ENCODE results near the gene GAB2. TPM values are rescaled to one million over a fixed set of nuclear protein-coding genes. Genes with fewer than 3 reads are reported as not detected.

GAB2 gene
- total and polyA plus RNA-seq, 10 of the 15 experiments (the other 5 are each of a cell fraction or from before 2014, with no cell fraction given): 0.69 to 12.6 (median 3.8) TPM

- no peak for TF ChIP-seq PBX3 (IDR thresholded peaks at IDR 0.05; ENCODE audit: insufficient replicate concordance, low read depth, low read length)
- TF ChIP-seq STAT1 (conservative IDR thresholded peaks at IDR 0.05): no peak
- TF ChIP-seq BCLAF1 (IDR thresholded peaks at IDR 0.05): no peak
- no peak for TF ChIP-seq EP300 (IDR thresholded peaks at IDR 0.05; ENCODE audit: borderline replicate concordance in 1 of 2, control insufficient read depth in 1 of 2, low read depth in 2 of 2, low read length in 2 of 2)
- no peak for TF ChIP-seq PRDM15 (CRISPR knock-in tag; IDR thresholded peaks at IDR 0.05)
- peak; percentile 76; the same call in 1 of the 2 replicates for TF ChIP-seq ASH2L (IDR thresholded peaks at IDR 0.05; ENCODE audit: borderline replicate concordance, low read depth)
These were observed 416 bp upstream of the GAB2 start (continued) for GRCh38 chr11:78417888-78418583.
